Urinary bladder (tissue), 4 donors: Measurements from ENCODE around the gene C2orf68. TPM values are rescaled to one million over a fixed set of nuclear protein-coding genes. Genes with fewer than 3 reads are reported as not detected.

Source experiments
- DNase-seq: peaks from one replicate; pipeline ENCODE4 v3.0.0-alpha.2; 2015; ENCODE audit errors: extremely low spot score
- H3K27ac ChIP-seq: one replicate; pipeline ENCODE4 v1.5.1; 2013; ENCODE audit warnings: low read depth, mild to moderate bottlenecking, moderate library complexity
- H3K36me3 ChIP-seq: one replicate; pipeline ENCODE4 v1.6.1; 2013; ENCODE audit warnings: mild to moderate bottlenecking, moderate library complexity; ENCODE audit not compliant: insufficient read depth
- H3K4me1 ChIP-seq: one replicate; pipeline ENCODE4 v1.6.1; 2013; ENCODE audit warnings: mild to moderate bottlenecking, moderate library complexity; ENCODE audit not compliant: insufficient read depth
- H3K4me3 ChIP-seq: one replicate; pipeline ENCODE4 v1.5.1; 2013; ENCODE audit warnings: low read depth, low read length
- WGBS: extraction: QIAGEN DNeasy Blood & Tissue Kit; methylation state at CpG from one replicate; pipeline ENCODE4 v1.1.7; 2013; 5-methylcytosine and 5-hydroxymethylcytosine counted together
- polyA plus RNA-seq: library from polyadenylated mRNA; stranded (reverse); fragments of 200-250 nt; gene quantifications from one replicate; pipeline ENCODE4 v1.2.3, GENCODE V29; 2013
- total RNA-seq: library from RNA; depleted of rRNA; stranded (reverse); fragments of >200 nt; gene quantifications from one replicate; pipeline ENCODE4 v1.2.3, GENCODE V29; 2014
- donor health status: healthy with polysubstance abuse.
- donor health status: healthy.

The C2orf68 gene
- total and polyA plus RNA-seq, 2 donors: 20.0 to 40.8 TPM

GRCh38 chr2:85590950-85591349 is 20.9 kb downstream of the C2orf68 start:
- 83% methylated on average over 2 of the region's 2 CpGs for WGBS
- no peak for DNase-seq
- Histone ChIP-seq H3K4me3 (no peak overlapping the region), H3K36me3 (no peaks in the 10 kb centered on the region), H3K4me1 (peaks cover 5% of the 10 kb centered on the region), H3K27ac (peak overlapping the region; percentile 12)

GRCh38 chr2:85589982-85590791 is 21.7 kb downstream of the C2orf68 start:
- H3K27ac ChIP-seq: peak overlapping the region; percentile 66
- H3K36me3 ChIP-seq: no peaks in the 10 kb centered on the region
- no peak for DNase-seq
- peaks cover 5% of the 10 kb centered on the region for H3K4me1 ChIP-seq
- H3K4me3 ChIP-seq: no peak overlapping the region
- WGBS: 56% methylated on average over 7 of the region's 7 CpGs

GRCh38 chr2:85589181-85589580 is 22.7 kb downstream of the C2orf68 start:
- H3K4me3 ChIP-seq: no peak overlapping the region
- no peak for DNase-seq
- H3K4me1 ChIP-seq: peaks cover 5% of the 10 kb centered on the region
- no peaks in the 10 kb centered on the region for H3K36me3 ChIP-seq
- 69% methylated on average over 4 of the region's 4 CpGs for WGBS
- peak overlapping the region; percentile 38 for H3K27ac ChIP-seq

- no peak for DNase-seq
- WGBS: 84% methylated on average over 4 of the region's 4 CpGs
- Histone ChIP-seq H3K36me3 (no peaks in the 10 kb centered on the region), H3K4me3 (no peak overlapping the region), H3K27ac (no peak overlapping the region), H3K4me1 (peaks cover 5% of the 10 kb centered on the region)
These were observed 23.2 kb downstream of the C2orf68 start for GRCh38 chr2:85588645-85589044.

GRCh38 chr2:85588236-85588635 is 23.6 kb downstream of the C2orf68 start:
- 78% methylated on average over 4 of the region's 4 CpGs for whole genome bisulfite sequencing
- Histone ChIP-seq H3K4me1 (peaks cover 5% of the 10 kb centered on the region), H3K36me3 (no peaks in the 10 kb centered on the region), H3K27ac (no peak overlapping the region), H3K4me3 (no peak overlapping the region)
- no peak for DNase-seq

GRCh38 chr2:85585781-85586105 is 26.1 kb downstream of the C2orf68 start:
- WGBS: 71% methylated on average over 1 of the region's 1 CpG
- no peak for DNase-seq
- no peaks in the 10 kb centered on the region for H3K36me3 ChIP-seq
- H3K4me3 ChIP-seq: no peak overlapping the region
- H3K4me1 ChIP-seq: peaks cover 5% of the 10 kb centered on the region
- H3K27ac ChIP-seq: peak overlapping the region; percentile 64

- Histone ChIP-seq H3K4me1 (peaks cover 5% of the 10 kb centered on the region), H3K36me3 (no peaks in the 10 kb centered on the region), H3K27ac (peak overlapping the region; percentile 81), H3K4me3 (peak overlapping the region; percentile 65)
- no peak for DNase-seq
- WGBS: 32% methylated on average over 9 of the region's 9 CpGs
These were observed 26.7 kb downstream of the C2orf68 start for GRCh38 chr2:85584857-85585780.

- peak within 1 kb of the TSS; percentile 65 for H3K4me3 ChIP-seq
- peaks cover 4% of the 10 kb centered on the region for H3K4me1 ChIP-seq
- H3K27ac ChIP-seq: peak within 1 kb of the TSS; percentile 81
- WGBS: 3% methylated on average over 52 of the region's 52 CpGs
- H3K36me3 ChIP-seq: no peaks in the 10 kb centered on the region
- no peak for DNase-seq
These were observed 27.5 kb downstream of the C2orf68 start, which contains the start of gene VAMP5 for GRCh38 chr2:85584354-85584856. Gene VAMP5, plus strand, starts transcription at chr2:85584431. Its CDS starts 60 bp downstream, at chr2:85584491.

- WGBS: 26% methylated on average over 16 of the region's 16 CpGs
These were observed 28.1 kb downstream of the C2orf68 start for GRCh38 chr2:85583667-85584353.

GRCh38 chr2:85582492-85582891 is 29.4 kb downstream of the C2orf68 start:
- H3K4me1 ChIP-seq: peaks cover 2% of the 10 kb centered on the region
- no peak overlapping the region for H3K4me3 ChIP-seq
- no peaks in the 10 kb centered on the region for H3K36me3 ChIP-seq
- no peak for DNase-seq
- 80% methylated on average over 1 of the region's 1 CpG for WGBS
- no peak overlapping the region for H3K27ac ChIP-seq

More at GRCh38 chr2:85583667-85584353, 28.1 kb downstream of the C2orf68 start:
- Histone ChIP-seq H3K4me1 (peaks cover 2% of the 10 kb centered on the region), H3K4me3 (peak overlapping the region; percentile 65), H3K36me3 (no peaks in the 10 kb centered on the region), H3K27ac (peak overlapping the region; percentile 81)
- no peak for DNase-seq

- no peak overlapping the region for H3K27ac ChIP-seq
- no peak overlapping the region for H3K4me3 ChIP-seq
- DNase-seq: no peak
- 83% methylated on average over 3 of the region's 3 CpGs for WGBS
- peaks cover 2% of the 10 kb centered on the region for H3K4me1 ChIP-seq
- no peaks in the 10 kb centered on the region for H3K36me3 ChIP-seq
These were observed 31.7 kb downstream of the C2orf68 start for GRCh38 chr2:85580206-85580605.

- H3K36me3 ChIP-seq: no peaks in the 10 kb centered on the region
- H3K4me3 ChIP-seq: no peak overlapping the region
- DNase-seq: no peak
- 36% methylated on average over 6 of the region's 6 CpGs for WGBS
- peaks cover 2% of the 10 kb centered on the region for H3K4me1 ChIP-seq
- peak overlapping the region; percentile 74 for H3K27ac ChIP-seq
These were observed 32.5 kb downstream of the C2orf68 start for GRCh38 chr2:85579266-85579935.
